DOHH2 (cell line): ENCODE results near the gene PALM3.

ENCODE experiments used
- EZH2phosphoT487 ChIP-seq: fragments of 200-600 bp; sonication (generic); IDR thresholded peaks from 2 replicates; pipeline ENCODE4 v1.6.1; 2017; ENCODE audit warnings: borderline replicate concordance, mild to moderate bottlenecking, antibody characterized with exemption, low read length, moderate library complexity, mixed read lengths
- TF ChIP-seq, protein P1 (sequence below): fragments of 200-600 bp; sonication (generic); IDR thresholded peaks from one replicate; pipeline ENCODE4 v1.5.1; 2014; ENCODE audit warnings: antibody characterized with exemption, mild to moderate bottlenecking, low read depth, low read length; ENCODE audit not compliant: poor library complexity, severe bottlenecking

DNA sequence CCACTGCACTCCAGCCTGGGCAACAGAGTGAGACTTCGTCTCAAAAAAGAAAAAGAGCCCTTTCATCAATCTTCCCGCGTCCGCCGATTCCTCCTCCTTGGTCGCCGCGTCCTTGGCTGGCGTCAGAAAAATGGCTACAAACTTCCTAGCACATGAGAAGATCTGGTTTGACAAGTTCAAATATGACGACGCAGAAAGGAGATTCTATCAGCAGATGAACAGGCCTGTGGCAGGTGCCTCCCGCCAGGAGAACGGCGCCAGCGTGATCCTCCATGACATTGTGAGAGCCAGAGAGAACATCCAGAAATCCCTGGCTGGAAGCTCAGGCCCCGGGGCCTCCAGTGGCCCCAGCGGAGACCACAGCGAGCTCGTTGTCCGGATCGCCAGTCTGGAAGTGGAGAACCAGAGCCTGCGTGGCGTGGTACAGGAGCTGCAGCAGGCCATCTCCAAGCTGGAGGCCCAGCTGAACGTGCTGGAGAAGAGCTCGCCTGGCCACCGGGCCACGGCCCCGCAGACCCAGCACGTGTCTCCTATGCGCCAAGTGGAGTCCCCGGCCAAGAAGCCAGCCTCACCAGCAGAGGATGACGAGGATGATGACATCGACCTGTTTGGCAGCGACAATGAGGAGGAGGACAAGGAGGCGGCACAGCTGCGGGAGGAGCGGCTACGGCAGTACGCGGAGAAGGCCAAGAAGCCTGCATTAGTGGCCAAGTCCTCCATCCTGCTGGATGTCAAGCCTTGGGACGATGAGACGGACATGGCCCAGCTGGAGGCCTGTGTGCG, 8.6 kb upstream of the PALM3 start:
- TF ChIP-seq, protein P1, sequence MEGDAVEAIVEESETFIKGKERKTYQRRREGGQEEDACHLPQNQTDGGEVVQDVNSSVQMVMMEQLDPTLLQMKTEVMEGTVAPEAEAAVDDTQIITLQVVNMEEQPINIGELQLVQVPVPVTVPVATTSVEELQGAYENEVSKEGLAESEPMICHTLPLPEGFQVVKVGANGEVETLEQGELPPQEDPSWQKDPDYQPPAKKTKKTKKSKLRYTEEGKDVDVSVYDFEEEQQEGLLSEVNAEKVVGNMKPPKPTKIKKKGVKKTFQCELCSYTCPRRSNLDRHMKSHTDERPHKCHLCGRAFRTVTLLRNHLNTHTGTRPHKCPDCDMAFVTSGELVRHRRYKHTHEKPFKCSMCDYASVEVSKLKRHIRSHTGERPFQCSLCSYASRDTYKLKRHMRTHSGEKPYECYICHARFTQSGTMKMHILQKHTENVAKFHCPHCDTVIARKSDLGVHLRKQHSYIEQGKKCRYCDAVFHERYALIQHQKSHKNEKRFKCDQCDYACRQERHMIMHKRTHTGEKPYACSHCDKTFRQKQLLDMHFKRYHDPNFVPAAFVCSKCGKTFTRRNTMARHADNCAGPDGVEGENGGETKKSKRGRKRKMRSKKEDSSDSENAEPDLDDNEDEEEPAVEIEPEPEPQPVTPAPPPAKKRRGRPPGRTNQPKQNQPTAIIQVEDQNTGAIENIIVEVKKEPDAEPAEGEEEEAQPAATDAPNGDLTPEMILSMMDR, result no peak
- TF ChIP-seq EZH2phosphoT487, result no peak
